Left hindlimb (tissue), 1 donor: ENCODE measurements around the gene FLYWCH1.
"Not testable (repeated sequence)": the region's sequence is repeated elsewhere in the genome, so short reads cannot be mapped to it uniquely, and the experiment has no call there.

Experiments used
- DNase-seq: peaks from one replicate; pipeline ENCODE4 v3.0.0-alpha.2; 2018

The FLYWCH1 gene

DNA sequence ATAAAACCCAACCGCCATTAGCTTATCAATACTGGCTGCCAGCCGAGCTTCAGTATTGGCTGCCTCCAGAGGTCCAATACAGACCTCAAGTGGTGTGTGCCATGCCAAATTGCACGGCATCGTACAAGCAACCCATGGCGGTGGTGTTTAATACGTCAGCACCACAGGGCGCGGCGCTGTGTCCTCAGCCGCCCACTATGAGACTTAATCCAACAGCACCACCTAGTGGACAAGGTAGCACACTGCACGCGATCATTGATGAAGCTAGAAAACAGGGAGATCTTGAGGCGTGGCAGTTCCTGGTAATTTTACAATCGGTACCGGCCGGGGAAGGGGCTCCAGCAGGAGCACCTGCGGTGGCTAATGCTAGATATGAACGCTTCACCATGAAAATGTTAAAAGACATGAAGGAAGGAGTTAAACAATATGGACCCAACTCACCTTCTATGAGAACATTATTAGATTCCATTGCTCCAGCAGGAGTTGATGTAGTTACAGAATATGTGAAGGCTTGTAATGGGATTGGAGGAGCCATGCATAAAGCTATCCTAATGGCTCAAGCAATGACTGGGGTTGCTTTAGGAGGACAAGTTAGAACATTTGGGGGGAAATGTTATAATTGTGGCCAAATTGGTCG is 15.4 kb downstream of the FLYWCH1 start:
- peak; percentile 84 for DNase-seq

DNA sequence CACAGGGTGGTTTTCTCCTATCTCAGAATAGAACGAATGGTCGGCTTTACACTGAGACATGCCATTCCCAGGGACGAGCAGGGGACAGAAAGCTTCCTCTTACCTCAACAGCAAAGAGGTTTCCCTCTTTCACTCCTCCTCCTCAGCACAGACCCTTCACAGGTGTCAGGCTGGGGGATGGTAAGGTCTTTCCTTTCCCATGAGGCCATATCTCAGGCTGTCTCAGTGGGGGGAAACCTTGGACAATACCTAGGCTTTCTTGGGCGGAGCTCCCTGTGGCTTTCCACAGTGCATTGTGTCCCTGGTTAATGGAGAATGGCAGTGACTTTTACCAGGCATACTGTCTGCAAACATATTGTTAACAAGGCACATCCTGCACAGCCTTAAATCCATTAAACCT is 16.4 kb downstream of the FLYWCH1 start:
- not testable (repeated sequence) for DNase-seq

DNA sequence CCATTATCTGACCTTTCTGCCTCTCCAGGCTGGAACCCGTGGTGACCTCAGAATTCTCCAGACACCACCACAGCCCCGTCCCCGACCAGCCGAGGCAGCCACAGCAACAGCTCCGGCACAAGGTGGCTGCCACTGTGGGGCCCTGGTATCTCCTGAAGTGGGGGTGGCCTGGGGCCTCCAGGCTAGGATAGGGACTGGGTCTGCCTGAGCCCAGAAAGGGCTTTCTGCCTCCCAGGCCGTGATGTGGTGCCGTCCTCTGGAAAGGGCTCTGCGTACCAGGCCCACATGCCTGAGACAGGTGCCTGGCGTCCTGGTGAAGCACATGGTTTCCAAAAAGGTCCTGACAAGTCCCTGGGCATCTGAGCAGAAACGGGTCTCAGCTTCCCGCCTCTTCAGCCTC is 17.1 kb downstream of the FLYWCH1 start:
- DNase-seq: no peak

DNA sequence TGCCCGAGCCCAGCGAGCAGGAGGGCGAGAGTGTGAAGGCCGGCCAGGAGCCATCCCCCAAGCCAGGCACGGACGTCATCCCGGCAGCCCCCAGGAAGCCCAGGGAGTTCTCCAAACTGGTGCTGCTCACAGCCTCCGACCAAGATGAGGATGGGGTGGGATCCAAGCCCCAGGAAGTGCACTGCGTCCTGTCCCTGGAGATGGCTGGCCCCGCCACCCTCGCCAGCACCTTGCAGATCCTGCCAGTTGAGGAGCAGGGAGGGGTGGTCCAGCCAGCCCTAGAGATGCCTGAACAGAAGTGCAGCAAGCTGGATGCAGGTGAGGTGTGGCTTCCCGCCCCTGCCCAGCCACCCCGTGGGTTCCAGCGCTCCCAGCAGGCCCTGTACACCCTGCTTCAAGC is 18.0 kb downstream of the FLYWCH1 start:
- DNase-seq: no peak

DNA sequence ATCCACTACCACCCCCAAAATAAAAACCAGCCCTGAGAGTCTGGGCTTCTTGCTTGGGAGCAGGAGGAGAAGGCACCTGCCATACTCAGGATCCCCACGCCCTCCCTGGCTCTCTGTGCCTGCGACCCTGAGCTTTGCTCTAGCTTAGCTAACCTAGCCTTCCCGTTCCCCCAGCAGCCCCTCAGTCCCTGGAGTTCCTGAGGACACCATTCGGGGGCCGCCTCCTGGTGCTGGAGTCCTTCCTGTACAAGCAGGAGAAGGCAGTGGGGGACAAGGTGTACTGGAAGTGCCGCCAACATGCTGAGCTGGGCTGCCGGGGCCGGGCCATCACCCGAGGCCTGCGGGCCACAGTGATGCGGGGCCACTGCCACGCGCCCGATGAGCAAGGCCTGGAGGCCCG is 18.5 kb downstream of the FLYWCH1 start:
- DNase-seq: no peak

DNA sequence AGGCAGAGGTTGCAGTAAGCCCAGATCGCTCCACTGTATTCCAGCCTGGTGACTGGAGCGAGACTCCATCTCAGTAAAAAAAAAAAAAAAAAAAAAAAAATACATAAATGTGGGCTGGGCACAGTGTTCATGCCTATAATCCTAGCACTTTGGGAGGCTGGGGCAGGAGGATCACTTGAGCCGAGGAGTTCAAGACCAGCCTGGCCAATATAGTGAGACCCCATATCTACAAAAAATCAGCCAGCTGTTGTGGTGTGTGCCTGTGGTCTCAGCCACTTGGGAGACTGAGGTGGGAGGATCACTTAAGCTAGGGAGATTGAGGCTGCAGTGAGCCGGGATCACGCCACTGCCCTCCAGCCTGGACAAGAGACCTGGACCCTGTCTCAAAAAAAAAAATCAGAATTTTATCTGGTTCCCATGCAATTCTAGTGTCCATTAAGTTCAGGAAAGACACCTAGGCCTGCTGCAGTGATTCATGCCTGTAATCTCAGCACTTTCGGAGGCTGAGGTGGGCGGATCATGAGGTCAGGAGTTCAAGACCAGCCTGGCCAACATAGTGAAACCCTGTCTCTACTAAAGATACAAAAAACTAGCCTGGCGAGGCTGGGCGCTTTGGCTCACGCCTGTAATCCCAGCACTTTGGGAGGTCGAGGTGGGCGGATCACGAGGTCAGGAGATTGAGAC is 19.6 kb downstream of the FLYWCH1 start:
- DNase-seq: not testable (repeated sequence)

DNA sequence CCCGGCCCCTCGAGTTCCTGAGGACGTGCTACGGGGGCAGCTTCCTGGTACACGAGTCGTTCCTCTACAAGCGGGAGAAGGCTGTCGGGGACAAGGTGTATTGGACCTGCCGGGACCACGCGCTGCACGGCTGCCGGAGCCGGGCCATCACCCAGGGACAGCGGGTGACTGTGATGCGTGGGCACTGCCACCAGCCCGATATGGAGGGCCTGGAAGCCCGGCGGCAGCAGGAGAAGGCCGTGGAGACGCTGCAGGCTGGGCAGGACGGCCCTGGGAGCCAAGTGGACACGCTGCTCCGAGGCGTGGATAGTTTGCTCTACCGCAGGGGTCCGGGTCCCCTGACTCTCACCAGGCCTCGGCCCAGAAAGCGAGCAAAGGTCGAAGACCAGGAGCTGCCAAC is 21.4 kb downstream of the FLYWCH1 start:
- no peak for DNase-seq

DNA sequence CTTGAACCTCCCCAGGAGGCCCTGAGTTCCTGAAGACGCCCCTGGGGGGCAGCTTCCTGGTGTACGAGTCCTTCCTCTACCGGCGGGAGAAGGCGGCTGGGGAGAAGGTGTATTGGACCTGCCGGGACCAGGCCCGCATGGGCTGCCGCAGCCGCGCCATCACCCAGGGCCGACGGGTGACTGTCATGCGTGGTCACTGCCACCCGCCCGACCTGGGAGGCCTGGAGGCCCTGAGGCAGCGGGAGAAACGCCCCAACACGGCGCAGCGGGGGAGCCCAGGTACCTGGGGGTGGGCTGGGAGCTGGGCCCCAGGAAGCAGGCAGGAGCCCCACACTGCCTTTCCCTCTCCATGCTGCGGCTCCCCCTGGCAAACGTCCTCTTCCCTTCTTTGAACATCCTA is 22.0 kb downstream of the FLYWCH1 start:
- DNase-seq: no peak

DNA sequence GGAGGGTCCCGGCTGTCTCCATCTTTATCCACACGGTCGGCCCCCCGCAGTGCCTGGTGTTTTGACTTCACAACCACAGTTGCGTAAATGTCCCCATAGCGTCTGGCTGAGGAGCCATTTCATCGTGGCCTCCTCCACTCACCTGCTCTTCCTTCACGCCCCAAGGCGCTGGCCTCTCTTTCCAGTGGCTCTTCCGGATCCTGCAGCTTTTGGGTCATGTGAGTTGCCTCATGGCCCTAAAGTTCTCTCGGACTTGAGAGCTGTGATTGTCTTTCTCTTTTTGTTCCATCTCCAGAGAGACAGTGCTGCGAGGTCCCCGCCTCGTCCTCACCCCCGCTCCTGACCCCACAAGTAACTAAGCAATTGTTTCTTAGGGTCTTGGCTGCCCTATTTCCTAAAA is 22.7 kb downstream of the FLYWCH1 start:
- no peak for DNase-seq

DNA sequence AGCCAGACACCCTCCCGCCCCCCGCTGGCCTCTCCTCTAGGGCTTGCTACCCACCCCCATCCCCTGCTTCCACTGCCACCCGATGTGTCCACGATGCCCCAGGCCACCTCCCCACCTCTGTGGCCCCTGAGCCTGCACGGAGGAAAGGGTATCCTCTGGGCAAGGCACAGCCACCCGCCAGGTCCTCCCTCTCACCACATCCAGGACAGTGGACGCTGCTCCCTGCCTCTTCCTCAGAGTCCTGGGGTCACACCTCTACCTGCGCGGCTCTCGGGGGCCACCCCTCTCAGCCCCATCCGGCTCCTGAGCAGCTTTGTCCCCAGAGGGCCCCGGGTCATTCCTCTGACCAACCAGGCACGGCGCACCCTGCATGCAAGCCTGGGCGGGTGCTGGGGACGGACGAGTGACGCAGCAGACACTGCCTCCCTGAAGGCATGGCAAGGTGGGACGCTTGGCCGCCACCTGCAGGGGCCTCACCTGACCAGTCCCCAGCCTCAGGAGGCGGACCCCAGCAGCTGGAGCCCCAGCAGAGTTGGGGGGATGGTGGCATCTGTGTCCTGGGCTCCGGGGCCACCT is 24.8 kb downstream of the FLYWCH1 start:
- DNase-seq: no peak

DNA sequence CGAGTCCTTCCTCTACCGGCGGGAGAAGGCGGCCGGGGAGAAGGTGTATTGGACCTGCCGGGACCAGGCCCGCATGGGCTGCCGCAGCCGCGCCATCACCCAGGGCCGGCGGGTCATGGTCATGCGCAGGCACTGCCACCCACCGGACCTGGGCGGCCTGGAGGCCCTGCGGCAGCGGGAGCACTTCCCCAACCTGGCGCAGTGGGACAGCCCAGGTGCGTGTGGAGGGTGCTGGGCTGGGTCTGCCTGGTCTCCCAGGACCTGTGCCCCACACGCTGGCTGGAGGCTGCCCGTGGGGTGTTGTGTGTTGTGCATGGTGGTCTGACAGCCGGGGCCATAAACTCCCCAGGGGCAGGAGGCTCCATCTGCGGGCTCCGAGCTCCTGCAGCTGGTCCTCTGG is 25.4 kb downstream of the FLYWCH1 start:
- DNase-seq: no peak

DNA sequence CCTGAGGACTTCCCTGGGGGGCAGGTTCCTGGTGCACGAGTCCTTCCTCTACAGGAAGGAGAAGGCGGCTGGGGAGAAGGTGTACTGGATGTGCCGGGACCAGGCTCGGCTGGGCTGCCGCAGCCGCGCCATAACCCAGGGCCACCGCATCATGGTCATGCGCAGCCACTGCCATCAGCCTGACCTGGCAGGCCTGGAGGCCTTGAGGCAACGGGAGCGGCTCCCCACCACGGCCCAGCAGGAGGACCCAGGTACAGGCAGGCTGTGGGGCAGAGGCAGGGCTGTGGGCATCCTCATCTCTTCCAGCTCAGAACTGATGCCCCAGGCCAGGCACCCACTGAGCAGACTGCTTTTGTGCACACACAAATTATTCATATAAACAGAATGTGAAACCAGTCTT is 26.5 kb downstream of the FLYWCH1 start:
- DNase-seq: no peak

DNA sequence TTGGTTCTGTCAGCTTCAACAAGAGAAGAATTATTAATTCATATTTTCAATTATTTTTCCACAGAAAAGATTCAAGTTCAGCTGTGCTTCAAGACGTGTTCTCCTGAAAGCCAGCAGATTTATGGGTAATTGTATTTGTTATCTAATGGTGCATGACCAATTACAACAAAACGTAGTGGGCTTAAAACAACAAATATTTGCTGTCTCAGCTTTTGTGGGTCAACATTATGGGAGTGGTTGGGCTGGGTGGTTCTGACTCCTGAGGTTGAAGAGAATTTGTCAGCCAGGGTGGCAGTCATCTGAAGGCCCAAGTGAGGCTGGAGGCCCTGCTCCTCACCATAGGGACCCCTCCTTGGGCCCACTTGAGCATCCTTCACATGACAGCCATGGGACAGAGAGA is 28.2 kb downstream of the FLYWCH1 start:
- no peak for DNase-seq

DNA sequence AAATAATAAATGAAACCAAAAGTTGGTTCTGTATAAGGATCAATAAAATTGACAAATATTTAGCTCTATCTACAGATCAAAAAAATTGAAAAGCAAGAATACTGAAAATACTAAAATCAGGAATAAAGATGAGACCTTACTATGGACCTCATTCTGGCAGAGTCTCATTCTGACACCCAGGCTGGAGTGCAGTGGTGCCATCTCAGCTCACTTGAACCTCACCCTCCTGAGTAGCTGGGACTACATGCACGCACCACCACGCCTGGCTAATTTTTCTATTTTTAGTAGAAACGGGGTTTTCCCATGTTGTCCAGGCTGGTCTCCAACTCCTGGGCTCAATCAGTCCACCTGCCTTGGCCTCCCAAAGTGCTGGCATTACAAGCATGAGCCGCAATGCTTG is 30.3 kb downstream of the FLYWCH1 start:
- no peak for DNase-seq

DNA sequence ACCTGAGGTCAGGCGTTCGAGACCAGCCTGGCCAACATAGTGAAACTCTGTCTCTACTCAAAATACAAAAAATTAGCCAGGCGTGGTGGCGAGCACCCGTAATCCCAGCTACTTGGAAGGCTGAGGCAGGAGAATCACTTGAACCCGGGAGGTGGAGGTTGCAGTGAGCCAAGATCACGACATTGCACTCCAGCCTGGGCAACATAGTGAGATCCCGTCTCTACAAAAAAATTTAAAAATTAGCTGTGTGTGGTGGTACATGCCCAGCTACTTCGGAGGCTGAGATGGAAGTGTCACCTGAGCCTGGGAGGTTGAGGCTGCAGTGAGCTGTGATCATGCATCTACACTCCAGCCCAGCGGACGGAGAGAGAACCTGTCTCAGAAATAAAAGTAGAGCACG is 32.0 kb downstream of the FLYWCH1 start:
- not testable (repeated sequence) for DNase-seq

DNA sequence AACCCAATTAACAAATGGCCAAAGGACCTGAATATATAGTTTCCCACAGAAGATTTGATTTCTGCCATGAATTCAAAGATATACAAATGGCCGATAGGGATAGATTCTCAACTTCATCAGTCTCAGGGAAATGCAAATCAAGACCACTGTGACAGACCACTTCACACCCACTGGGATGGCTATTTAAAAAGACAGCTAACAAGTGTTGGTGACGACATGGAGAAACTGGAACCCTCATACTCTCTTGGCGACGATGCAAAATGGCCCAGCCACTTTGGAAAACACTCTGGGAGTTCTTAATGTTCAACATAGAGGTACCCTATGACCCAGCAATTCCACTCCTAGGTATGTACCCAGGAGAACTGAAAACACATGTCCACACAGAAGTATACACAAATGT is 34.9 kb downstream of the FLYWCH1 start:
- DNase-seq: no peak

DNA sequence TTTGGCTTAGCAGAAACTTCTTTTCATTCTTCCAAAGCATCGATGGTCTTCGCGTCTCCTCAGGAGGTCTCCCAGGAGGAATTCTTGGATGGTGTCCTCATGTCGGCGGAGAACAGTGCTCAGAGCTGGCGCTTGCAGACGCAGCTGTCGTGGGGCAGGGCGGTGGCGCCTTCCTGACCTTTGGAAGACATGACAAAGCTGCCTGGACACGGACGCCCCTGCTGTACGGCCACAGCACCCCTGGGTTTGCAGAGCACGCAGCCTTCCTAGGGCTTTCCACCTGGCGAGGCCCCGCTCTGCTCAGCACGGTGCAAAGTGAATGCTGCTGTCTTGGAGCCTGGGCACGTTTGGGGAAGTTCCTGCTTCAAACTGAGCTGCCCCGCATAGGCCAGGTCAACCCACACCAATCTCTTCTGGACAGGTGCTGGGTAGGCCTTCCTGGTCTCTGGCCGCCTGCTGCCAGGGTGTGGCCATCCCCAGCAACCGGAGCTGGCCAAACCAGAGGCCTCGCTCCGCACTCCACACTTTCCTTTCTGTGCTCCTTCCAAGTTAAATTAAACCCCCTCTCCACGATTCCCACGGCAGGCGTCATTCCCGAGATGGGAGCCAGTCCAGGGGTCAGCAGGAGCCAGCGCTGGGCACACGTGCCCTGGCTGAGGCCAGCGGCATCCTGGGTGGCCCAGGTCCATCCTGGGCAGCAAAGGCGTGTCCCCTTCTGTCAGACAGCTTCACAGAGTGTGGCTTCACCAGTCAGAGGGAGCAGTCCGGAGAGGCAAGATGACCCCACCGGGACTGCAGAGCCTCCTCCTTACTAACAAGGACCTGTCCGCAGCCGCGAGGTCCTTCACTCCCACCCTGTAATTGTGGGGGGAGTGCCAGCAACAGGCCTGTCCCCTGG is 37.3 kb downstream of the FLYWCH1 start:
- DNase-seq: no peak

DNA sequence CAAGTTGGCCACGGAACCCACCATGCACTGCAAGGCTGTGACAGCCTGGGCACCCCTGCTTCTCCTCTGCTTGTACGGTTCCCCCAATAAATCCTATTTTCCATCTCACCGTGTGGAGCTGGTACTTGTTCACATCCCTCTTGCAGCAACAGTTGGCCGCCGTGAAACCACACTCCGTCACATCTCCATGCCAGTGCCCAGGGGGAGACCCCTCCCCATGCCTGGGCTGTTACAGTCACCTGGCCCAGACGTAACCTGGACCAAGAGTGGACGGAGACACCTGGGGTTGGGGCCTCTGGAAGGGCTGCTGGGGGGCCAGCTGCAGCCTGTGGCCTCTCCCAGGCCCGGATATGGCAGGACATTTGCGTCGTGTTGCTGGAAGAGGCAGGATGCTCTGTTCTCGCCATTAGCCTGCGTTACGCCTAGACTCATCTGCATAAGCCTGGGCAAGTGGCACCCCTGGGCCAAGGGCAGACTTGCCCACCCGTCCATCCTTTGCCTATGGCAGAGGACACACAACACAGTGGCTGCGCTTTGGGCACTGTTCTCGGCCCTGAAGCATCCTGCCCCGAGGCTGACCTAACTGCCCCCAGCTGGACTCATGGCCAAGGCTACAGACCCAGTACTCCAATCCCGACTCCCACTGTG is 38.1 kb downstream of the FLYWCH1 start:
- DNase-seq: no peak

DNA sequence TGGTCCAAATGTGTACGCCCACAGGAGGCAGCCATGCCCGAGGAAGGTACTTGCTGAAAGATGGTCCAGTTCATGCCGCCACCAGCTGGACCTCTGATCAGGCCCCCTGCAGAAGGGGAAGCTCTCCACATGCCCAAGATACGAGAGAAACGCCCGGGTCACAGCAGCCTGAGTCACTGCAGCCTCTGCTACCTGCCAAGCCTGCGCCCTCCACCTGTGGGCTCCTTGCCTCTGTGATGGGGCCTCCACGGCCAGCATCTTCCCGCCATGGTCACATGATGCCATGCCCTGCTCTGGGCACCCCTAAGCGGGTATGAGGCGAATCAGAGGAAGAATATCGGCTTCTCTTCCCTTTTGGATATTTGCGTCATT is 38.6 kb downstream of the FLYWCH1 start:
- DNase-seq: no peak

DNA sequence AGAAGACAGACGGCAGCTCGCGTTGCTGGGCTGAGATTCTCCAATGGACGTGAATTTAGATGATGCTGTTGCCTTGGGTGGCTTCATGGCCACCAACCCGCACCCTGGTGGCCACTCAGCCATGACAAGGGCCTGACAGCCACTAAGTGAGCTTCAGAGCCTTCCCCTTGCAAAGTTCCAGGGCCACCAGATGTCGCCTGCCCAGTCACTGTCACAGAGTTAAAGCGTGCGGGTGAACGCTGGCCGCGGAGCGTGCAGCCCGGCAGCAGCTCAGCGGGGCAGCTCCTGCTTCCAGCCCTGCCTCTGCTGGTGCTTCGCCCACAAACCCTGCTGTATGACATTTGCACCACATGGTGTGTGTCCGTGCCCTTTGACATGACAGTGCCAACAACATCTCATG is 39.0 kb downstream of the FLYWCH1 start:
- no peak for DNase-seq

DNA sequence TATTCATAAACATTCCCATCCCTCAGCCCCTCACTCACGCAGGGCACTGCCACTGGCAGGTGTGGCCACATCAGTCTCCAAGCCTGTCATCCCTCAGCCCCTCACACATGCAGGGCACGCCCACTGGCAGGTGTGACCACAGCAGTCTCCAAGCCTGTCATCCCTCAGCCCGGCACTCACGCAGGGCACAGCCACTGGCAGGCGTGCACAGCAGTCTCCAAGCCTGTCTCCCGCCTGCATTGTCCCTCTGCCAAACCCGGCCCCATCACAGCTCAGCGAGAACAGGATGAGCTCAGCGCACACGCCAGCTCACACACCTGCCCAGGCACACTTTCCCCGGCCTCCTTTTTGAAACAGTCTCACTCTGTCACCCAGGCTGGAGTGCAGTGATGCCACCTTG is 40.9 kb downstream of the FLYWCH1 start:
- DNase-seq: peak; percentile 23

DNA sequence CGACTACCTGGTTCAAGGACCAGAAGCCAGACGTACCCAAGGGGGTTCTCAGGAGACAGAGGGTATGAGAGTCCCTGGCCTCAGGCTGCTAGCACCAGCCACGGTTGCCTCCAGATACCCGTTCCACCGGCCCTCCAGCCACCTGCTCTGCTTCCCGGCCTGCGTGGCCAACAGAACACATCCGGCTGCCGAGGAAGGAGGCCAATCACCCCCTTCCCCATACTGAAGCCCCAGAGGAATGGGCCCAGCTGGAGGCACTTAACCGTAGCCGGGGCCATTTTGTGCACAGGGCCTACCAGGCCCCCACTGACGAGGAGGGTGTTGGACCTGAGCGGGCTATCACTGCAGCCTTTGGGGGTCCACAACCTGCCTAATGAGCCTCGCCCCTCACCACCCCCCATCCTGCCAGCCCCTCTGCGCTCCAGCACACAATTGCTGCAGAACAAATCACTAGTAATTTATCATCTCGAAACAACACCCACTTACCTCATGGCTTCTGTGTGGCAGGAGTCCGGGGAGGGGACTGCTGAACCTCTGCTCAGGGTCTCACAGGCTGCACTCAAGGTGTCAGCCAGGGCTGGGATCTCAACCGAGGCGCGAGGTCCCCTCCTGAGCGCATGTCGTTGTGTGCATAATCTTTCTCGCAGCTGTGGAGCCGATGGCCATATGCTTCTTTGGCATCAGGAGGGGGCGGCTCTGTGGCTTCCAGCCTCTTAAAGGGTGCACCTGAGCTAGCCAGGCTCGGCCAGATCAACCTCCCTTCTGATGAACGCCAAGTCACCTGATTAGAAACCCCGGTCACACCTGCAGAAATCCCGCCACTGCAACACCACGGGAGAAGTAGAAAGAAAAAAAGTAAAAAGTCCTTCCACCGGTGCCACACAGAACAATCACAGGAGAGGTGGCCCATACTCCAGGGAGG is 42.2 kb downstream of the FLYWCH1 start:
- peak; percentile 26 for DNase-seq
